ENCODE results near the gene LILRB1.

GRCh38 chr19:54648129-54648528, 17.8 kb downstream of the LILRB1 start:
- TF ChIP-seq POLR2A (IDR thresholded peaks at IDR 0.05) = no peak
- no peak for TF ChIP-seq CTCF (IDR thresholded peaks at IDR 0.05)
